OCI-LY7 (cell line): ENCODE results near the gene UVRAG. TPM values are rescaled to one million over a fixed set of nuclear protein-coding genes. Genes with fewer than 3 reads are reported as not detected.

Experiments
- BruUV-seq: library from RNA; stranded (reverse); fragments of 400-500 nt; replicated peaks from 2 replicates; lab custom pipeline; 2021; lab: Mats Ljungman, UMichigan
- CTCF ChIA-PET: fragments of 300-600 bp; sonication (Branson Sonifier 250); formaldehyde crosslinking; loops from one replicate; lab custom pipeline; 2022; ENCODE audit warnings: antibody characterized with exemption; ENCODE audit not compliant: unreplicated experiment; lab: Charles Lee
- POLR2A ChIA-PET: fragments of 300-600 bp; sonication (Branson Sonifier 250); formaldehyde crosslinking; loops from one replicate; lab custom pipeline; 2022; ENCODE audit warnings: antibody characterized with exemption; lab: Charles Lee
- DNase-seq: peaks from one replicate; pipeline ENCODE4 v3.0.0-alpha.2; 2015; ENCODE audit warnings: low spot score
- H2AFZ ChIP-seq: fragments of 200-600 bp; sonication (generic), shearing (Covaris generic); 2 replicates; pipeline ENCODE4 v1.6.1; 2014; ENCODE audit warnings: mild to moderate bottlenecking, antibody characterized with exemption, low read length, moderate library complexity
- H3K27ac ChIP-seq: fragments of 200-600 bp; sonication (generic); 2 replicates; pipeline ENCODE4 v1.5.1; 2014; ENCODE audit warnings: mixed run types, low read depth, mild to moderate bottlenecking, moderate library complexity, low read length, inconsistent platforms; ENCODE audit not compliant: poor library complexity, severe bottlenecking
- H3K36me3 ChIP-seq: fragments of 200-600 bp; sonication (generic); 2 replicates; pipeline ENCODE4 v1.6.1; 2014; ENCODE audit warnings: mild to moderate bottlenecking, antibody characterized with exemption, low read length, moderate library complexity, mixed read lengths; ENCODE audit not compliant: insufficient read depth
- H3K4me1 ChIP-seq: fragments of 200-600 bp; sonication (generic); 2 replicates; pipeline ENCODE4 v1.5.1; 2014; ENCODE audit warnings: mild to moderate bottlenecking, low read length; ENCODE audit not compliant: insufficient read depth, poor library complexity, severe bottlenecking
- H3K4me2 ChIP-seq: fragments of 200-600 bp; sonication (generic); 2 replicates; pipeline ENCODE4 v1.6.1; 2014; ENCODE audit warnings: mild to moderate bottlenecking, low read length
- H3K4me3 ChIP-seq: fragments of 200-600 bp; sonication (generic); 2 replicates; pipeline ENCODE4 v1.5.1; 2014; ENCODE audit warnings: mild to moderate bottlenecking, low read depth, low read length; ENCODE audit not compliant: poor library complexity, severe bottlenecking
- H3K79me2 ChIP-seq: fragments of 200-600 bp; sonication (generic); 2 replicates; pipeline ENCODE4 v1.6.1; 2016; ENCODE audit warnings: low read depth, mild to moderate bottlenecking, low read length, moderate library complexity, mixed read lengths; ENCODE audit not compliant: insufficient read depth
- H3K9me2 ChIP-seq: fragments of 200-600 bp; sonication (generic); 2 replicates; pipeline ENCODE4 v1.6.1; 2016; ENCODE audit warnings: mild to moderate bottlenecking, low read length, mixed read lengths; ENCODE audit not compliant: insufficient read depth
- H3K9me3 ChIP-seq: fragments of 200-600 bp; sonication (generic); 2 replicates; pipeline ENCODE4 v1.6.1; 2014; ENCODE audit warnings: mild to moderate bottlenecking, mixed run types, low read length, mixed read lengths
- H4K20me1 ChIP-seq: fragments of 200-600 bp; sonication (generic); 2 replicates; pipeline ENCODE4 v1.6.1; 2014; ENCODE audit warnings: mild to moderate bottlenecking, antibody characterized with exemption, low read length, moderate library complexity, mixed read lengths; ENCODE audit not compliant: insufficient read depth
- EZH2phosphoT487 ChIP-seq: fragments of 200-600 bp; sonication (generic); IDR thresholded peaks from 2 replicates; pipeline ENCODE4 v1.6.1; 2018; ENCODE audit warnings: low read depth, borderline replicate concordance, mild to moderate bottlenecking, mixed run types, antibody characterized with exemption, low read length, moderate library complexity, mixed read lengths
- intact Hi-C: fragments of 100-400 bp; cut with micrococcal nuclease; formaldehyde crosslinking; loops from one replicate; pipeline ENCODE4 v1.10.0; 2022; ENCODE audit not compliant: unreplicated experiment
- total RNA-seq, 2 experiments: library from RNA; depleted of rRNA in 1 of 2; stranded (reverse); fragments of >200 nt in 1 of 2; shearing (Covaris generic) in 1 of 2; gene quantifications; 2 replicates each; pipeline ENCODE4 v1.2.3, GENCODE V29; 2014 to 2022
- TF ChIP-seq, protein P1 (sequence below): fragments of 200-600 bp; sonication (generic); conservative IDR thresholded peaks from 2 replicates; pipeline ENCODE4 v1.5.1; 2014; ENCODE audit warnings: mild to moderate bottlenecking, antibody characterized with exemption, low read length, moderate library complexity, mixed read lengths

The UVRAG gene
- total RNA-seq, 2 experiments from 2014 or later: 43.7 to 73.3 TPM

DNA sequence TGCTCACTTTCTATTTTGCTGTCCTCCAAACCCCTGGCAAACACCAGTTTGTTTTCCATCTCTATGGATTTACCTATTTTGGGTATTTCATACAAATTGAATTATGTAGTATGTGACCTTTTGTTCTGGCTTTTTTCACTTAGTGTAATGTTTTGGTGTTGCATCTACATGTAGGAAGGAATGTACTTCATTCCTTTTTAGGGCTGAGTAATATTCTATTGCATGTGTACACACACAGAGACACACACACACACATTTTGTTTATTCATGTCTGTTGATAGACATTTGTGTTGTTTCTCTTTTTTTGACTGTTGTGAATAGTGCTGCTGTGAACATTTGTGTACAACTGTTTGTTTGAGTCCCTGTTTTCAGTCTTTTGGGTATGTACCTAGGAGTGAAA lies 90.4 kb downstream of the UVRAG start:
- no peak overlapping the region for H3K4me3 ChIP-seq
- peaks cover under 1% of the 10 kb centered on the region; the same call in 1 of the 2 replicates for H3K36me3 ChIP-seq
- no peak overlapping the region for H3K27ac ChIP-seq
- H4K20me1 ChIP-seq: peaks cover 30% of the 10 kb centered on the region; the same call in 1 of the 2 replicates
- H3K4me1 ChIP-seq: no peaks in the 10 kb centered on the region
- no peak for DNase-seq
- no peak overlapping the region for H3K4me2 ChIP-seq
- TF ChIP-seq, protein P1, sequence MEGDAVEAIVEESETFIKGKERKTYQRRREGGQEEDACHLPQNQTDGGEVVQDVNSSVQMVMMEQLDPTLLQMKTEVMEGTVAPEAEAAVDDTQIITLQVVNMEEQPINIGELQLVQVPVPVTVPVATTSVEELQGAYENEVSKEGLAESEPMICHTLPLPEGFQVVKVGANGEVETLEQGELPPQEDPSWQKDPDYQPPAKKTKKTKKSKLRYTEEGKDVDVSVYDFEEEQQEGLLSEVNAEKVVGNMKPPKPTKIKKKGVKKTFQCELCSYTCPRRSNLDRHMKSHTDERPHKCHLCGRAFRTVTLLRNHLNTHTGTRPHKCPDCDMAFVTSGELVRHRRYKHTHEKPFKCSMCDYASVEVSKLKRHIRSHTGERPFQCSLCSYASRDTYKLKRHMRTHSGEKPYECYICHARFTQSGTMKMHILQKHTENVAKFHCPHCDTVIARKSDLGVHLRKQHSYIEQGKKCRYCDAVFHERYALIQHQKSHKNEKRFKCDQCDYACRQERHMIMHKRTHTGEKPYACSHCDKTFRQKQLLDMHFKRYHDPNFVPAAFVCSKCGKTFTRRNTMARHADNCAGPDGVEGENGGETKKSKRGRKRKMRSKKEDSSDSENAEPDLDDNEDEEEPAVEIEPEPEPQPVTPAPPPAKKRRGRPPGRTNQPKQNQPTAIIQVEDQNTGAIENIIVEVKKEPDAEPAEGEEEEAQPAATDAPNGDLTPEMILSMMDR: no peak
- no peak for TF ChIP-seq EZH2phosphoT487
- H3K9me2 ChIP-seq: no peaks in the 10 kb centered on the region
- no peaks in the 10 kb centered on the region for H3K9me3 ChIP-seq
- CTCF ChIA-PET: no interaction called here
- BruUV-seq: no TSS peak
- no peak overlapping the region for H2AFZ ChIP-seq
- H3K79me2 ChIP-seq: peaks cover 43% of the 10 kb centered on the region
- intact Hi-C loops: no loop called here
- POLR2A ChIA-PET: interaction anchor here (0.6 kb wide), 1 partner anchor 12 kb away, joined by 3 read pairs; no protein-coding TSS in a partner anchor

DNA sequence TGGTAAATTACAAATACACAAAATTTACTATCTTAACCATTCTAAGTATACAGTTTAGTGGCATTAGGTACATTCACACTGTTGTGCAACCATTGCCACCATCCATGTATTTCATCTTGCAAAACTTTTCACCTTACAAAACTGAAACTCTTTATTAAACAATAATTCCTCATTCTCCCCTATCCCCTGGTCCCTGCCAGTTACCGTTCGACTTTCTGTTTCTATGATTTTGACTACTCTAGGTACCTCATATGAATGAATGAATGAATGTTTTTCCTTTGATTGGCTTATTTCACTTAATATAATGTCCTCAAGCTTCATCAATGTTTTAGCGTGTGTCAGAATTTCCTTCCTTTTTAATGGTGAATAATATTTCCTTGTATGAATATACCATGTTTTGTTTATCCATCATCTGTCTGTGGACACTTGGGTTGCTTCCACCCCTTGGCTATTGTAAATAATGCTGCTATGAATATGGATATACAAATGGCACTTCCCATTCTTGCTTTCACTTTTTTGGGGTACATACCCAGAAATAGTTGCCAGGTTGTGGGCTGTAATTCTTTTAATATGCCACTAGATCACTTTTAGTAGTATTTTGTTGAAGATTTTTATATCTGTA lies 93.0 kb downstream of the UVRAG start:
- H3K4me3 ChIP-seq: no peak overlapping the region
- no peaks in the 10 kb centered on the region for H3K9me3 ChIP-seq
- BruUV-seq: no TSS peak
- H3K27ac ChIP-seq: no peak overlapping the region
- peaks cover 30% of the 10 kb centered on the region; the same call in 1 of the 2 replicates for H4K20me1 ChIP-seq
- no peak overlapping the region for H2AFZ ChIP-seq
- intact Hi-C loops: no loop called here
- no peak overlapping the region for H3K4me2 ChIP-seq
- H3K79me2 ChIP-seq: peaks cover 43% of the 10 kb centered on the region
- no peaks in the 10 kb centered on the region for H3K4me1 ChIP-seq
- peaks cover 19% of the 10 kb centered on the region for H3K36me3 ChIP-seq
- H3K9me2 ChIP-seq: no peaks in the 10 kb centered on the region
- TF ChIP-seq, protein P1: no peak
- no peak for TF ChIP-seq EZH2phosphoT487
- POLR2A ChIA-PET: interaction anchor here (0.8 kb wide), 1 partner anchor 15 kb away, joined by 3 read pairs; no protein-coding TSS in a partner anchor
- CTCF ChIA-PET: no interaction called here
- no peak for DNase-seq

DNA sequence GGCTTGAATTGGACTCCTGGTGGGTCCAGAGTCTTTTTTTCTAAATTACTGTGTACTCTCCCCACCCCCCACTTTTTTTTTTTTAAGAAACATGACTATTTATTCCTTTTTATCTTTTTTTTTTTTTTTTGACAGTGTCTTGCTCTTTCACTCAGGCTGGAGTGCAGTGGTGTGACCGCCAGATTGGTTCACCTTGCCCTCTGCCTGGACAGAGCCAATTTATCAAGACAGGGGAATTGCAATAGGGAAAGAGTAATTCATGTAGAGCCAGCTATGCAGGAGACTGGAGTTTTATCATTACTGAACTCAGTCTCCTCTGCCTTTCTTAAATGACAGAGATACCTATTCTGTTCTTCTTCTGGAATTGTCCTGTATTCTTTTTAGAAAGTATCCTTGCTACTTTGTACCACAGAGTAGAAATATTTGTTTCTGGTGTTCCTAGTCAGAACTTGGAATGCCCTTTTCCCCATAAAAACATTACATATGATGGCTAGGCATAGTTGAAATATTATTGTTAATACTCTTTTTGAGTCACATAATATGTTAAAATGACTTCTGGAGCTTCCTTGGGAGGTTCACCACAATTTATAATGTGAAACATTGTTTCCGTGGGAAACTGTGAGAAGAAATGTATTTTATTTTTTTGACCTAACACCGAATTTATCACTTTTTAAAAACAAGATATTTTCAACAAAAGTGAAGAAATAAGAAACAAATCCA lies 95.6 kb downstream of the UVRAG start:
- ChIA-PET POLR2A (no interaction called here), CTCF (no interaction called here)
- H3K4me2 ChIP-seq: no peak overlapping the region
- TF ChIP-seq EZH2phosphoT487: no peak
- TF ChIP-seq, protein P1: no peak
- peaks cover 39% of the 10 kb centered on the region for H3K79me2 ChIP-seq
- no peak overlapping the region for H2AFZ ChIP-seq
- H3K4me3 ChIP-seq: no peak overlapping the region
- no TSS peak for BruUV-seq
- DNase-seq: no peak
- H3K9me2 ChIP-seq: no peaks in the 10 kb centered on the region
- intact Hi-C loops: no loop called here
- H3K27ac ChIP-seq: no peak overlapping the region
- H3K4me1 ChIP-seq: no peaks in the 10 kb centered on the region
- H4K20me1 ChIP-seq: peaks cover 22% of the 10 kb centered on the region; the same call in 1 of the 2 replicates
- peaks cover 33% of the 10 kb centered on the region for H3K36me3 ChIP-seq
- no peaks in the 10 kb centered on the region for H3K9me3 ChIP-seq
